Glutamatergic neuron (in vitro differentiated cells): Measurements from ENCODE around the gene ATP2B2. TPM values are rescaled to one million over a fixed set of nuclear protein-coding genes. Genes with fewer than 3 reads are reported as not detected.

Experiments used
- DNase-seq: peaks from one replicate; pipeline ENCODE4 v3.0.0; 2022
- H3K27ac Mint-ChIP-seq: one replicate; pipeline ENCODE4 v1.8.0; 2020; ENCODE audit warnings: mild to moderate bottlenecking, mixed read lengths, inconsistent platforms; ENCODE audit not compliant: unreplicated experiment
- H3K27me3 Mint-ChIP-seq: one replicate; pipeline ENCODE4 v1.8.0; 2020; ENCODE audit warnings: mild to moderate bottlenecking, moderate library complexity, mixed read lengths, inconsistent platforms; ENCODE audit not compliant: unreplicated experiment
- H3K36me3 Mint-ChIP-seq: one replicate; pipeline ENCODE4 v1.8.0; 2020; ENCODE audit warnings: mild to moderate bottlenecking, mixed read lengths, inconsistent platforms; ENCODE audit not compliant: unreplicated experiment
- H3K4me1 Mint-ChIP-seq: one replicate; pipeline ENCODE4 v1.8.0; 2020; ENCODE audit warnings: mild to moderate bottlenecking, low read depth, mixed read lengths, inconsistent platforms; ENCODE audit not compliant: unreplicated experiment
- H3K4me3 Mint-ChIP-seq: one replicate; pipeline ENCODE4 v1.8.0; 2020; ENCODE audit warnings: mild to moderate bottlenecking, mixed read lengths, inconsistent platforms; ENCODE audit not compliant: unreplicated experiment
- H3K9me3 Mint-ChIP-seq: one replicate; pipeline ENCODE4 v1.8.0; 2020; ENCODE audit warnings: mild to moderate bottlenecking, moderate library complexity, mixed read lengths, inconsistent platforms; ENCODE audit not compliant: unreplicated experiment
- total RNA-seq: library from RNA; stranded (reverse); fragmentation: NEBNext Ultra II Directional; extraction: Animal tissue kit (Norgen Biotek cat#: 25700); gene quantifications from one replicate; pipeline ENCODE4 v1.2.1, GENCODE V29; 2021; ENCODE audit not compliant: unreplicated experiment
- TF ChIP-seq, protein P1 (sequence below): fragments of 200-600 bp; sonication (generic); IDR thresholded peaks from one replicate; pipeline ENCODE4 v1.5.0; 2021; ENCODE audit not compliant: partially characterized antibody, unreplicated experiment

The ATP2B2 gene
- total RNA-seq, 1 donor from 2014 or later: 31.2 TPM

- Mint-ChIP-seq H3K9me3 (peaks cover 25% of the 10 kb centered on the region), H3K36me3 (no peaks in the 10 kb centered on the region), H3K4me1 (peaks cover 56% of the 10 kb centered on the region), H3K27ac (peak overlapping the region; percentile 72), H3K4me3 (no peak overlapping the region), H3K27me3 (peaks cover 8% of the 10 kb centered on the region)
- TF ChIP-seq, protein P1, sequence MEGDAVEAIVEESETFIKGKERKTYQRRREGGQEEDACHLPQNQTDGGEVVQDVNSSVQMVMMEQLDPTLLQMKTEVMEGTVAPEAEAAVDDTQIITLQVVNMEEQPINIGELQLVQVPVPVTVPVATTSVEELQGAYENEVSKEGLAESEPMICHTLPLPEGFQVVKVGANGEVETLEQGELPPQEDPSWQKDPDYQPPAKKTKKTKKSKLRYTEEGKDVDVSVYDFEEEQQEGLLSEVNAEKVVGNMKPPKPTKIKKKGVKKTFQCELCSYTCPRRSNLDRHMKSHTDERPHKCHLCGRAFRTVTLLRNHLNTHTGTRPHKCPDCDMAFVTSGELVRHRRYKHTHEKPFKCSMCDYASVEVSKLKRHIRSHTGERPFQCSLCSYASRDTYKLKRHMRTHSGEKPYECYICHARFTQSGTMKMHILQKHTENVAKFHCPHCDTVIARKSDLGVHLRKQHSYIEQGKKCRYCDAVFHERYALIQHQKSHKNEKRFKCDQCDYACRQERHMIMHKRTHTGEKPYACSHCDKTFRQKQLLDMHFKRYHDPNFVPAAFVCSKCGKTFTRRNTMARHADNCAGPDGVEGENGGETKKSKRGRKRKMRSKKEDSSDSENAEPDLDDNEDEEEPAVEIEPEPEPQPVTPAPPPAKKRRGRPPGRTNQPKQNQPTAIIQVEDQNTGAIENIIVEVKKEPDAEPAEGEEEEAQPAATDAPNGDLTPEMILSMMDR: no peak
- no peak for DNase-seq
Measured at GRCh38 chr3:10467904-10468612, 37.3 kb downstream of the ATP2B2 start.

DNA sequence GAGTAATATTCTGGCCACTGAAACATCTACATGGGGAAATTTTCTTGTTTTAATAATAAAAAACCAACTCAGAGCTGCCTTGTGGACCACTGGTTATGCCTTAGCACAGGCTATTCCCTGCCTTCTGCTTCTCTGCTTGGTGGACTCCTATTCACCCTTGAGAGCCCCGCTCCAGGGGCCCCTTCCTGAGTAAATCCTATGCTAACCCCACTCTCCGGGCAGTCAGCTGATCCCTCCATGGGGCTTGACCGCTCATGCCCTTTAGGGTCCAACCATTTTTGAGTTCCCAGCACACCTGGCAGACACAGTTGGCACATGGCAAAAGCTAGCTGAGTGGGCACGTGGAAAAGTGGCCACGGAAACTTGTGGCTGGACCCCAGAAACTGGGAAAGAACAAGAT is 38.2 kb downstream of the ATP2B2 start:
- Mint-ChIP-seq H3K27me3 (peaks cover 10% of the 10 kb centered on the region), H3K4me3 (no peak overlapping the region), H3K9me3 (peaks cover 27% of the 10 kb centered on the region), H3K36me3 (peaks cover under 1% of the 10 kb centered on the region), H3K27ac (no peak overlapping the region), H3K4me1 (peaks cover 56% of the 10 kb centered on the region)
- no peak for DNase-seq
- TF ChIP-seq, protein P1: no peak

GRCh38 chr3:10466186-10466585 is 39.2 kb downstream of the ATP2B2 start:
- Mint-ChIP-seq H3K36me3 (peaks cover 5% of the 10 kb centered on the region), H3K4me3 (peak overlapping the region; percentile 13), H3K27ac (peak overlapping the region; percentile 4), H3K4me1 (peaks cover 59% of the 10 kb centered on the region), H3K9me3 (peaks cover 32% of the 10 kb centered on the region), H3K27me3 (peaks cover 14% of the 10 kb centered on the region)
- no peak for DNase-seq
- TF ChIP-seq, protein P1: no peak

DNA sequence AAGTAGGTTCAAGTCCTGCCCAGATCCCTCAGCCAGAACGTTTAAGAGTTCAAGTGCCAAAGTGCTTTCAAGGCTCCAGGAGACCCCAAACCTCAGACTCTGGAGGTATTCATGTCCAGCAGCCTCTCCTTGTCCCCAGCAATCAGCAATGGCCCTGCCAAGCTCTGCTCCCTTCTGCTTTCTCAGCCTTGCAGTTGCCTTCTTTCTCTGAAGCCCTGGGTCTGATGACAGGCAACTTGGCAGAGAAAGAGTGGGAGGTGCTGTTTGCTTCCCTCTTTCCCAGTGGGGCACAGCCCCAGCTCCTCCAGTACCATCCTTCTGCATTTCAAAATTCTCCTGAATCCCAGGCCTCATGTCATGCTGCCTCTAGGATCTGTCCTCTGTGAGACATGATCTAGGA is 40.2 kb downstream of the ATP2B2 start:
- peaks cover 62% of the 10 kb centered on the region for H3K4me1 Mint-ChIP-seq
- peak overlapping the region; percentile 27 for H3K4me3 Mint-ChIP-seq
- DNase-seq: no peak
- peaks cover 18% of the 10 kb centered on the region for H3K27me3 Mint-ChIP-seq
- H3K36me3 Mint-ChIP-seq: peaks cover 5% of the 10 kb centered on the region
- peaks cover 32% of the 10 kb centered on the region for H3K9me3 Mint-ChIP-seq
- TF ChIP-seq, protein P1: no peak
- H3K27ac Mint-ChIP-seq: peak overlapping the region; percentile 63
